Spleen (tissue), 7 donors: ENCODE results near the gene GABBR2.

Experiments
- CTCF ChIP-seq, 11 experiments: fragments of 200-600 bp in 7 of 11; fragments of 450-650 bp in 4 of 11; sonication (generic) in 4 of 11; IDR thresholded peaks in 8 of 11; conservative IDR thresholded peaks in 3 of 11; 1 replicate in 7 of 11; 2 replicates in 4 of 11; pipeline versions ENCODE4 v1.4.0 to v1.8.0; 2016 to 2021; ENCODE audit warnings: antibody characterized with exemption in 11 of 11, inconsistent platforms in 4 of 11, mild to moderate bottlenecking in 1 of 11
- POLR2A ChIP-seq, 3 donors: fragments of 450-650 bp; IDR thresholded peaks; one replicate each; pipeline ENCODE4 v1.5.1; 2017; ENCODE audit warnings: antibody characterized with exemption in 3 of 3, mild to moderate bottlenecking in 1 of 3
- donor health status: DM: no; HTN: no; CAD: no; lungs with moderate emphysema.
- donor health status: DM: no; HTN: no; CAD: no.
- donor health status: DM: no; HTN: no; CAD: no.

GRCh38 chr9:98504298-98505282 lies 204.1 kb downstream of the GABBR2 start:
- no peak for TF ChIP-seq CTCF (IDR thresholded peaks at IDR 0.05 in 8 of 11, conservative IDR thresholded peaks at IDR 0.05 in 3 of 11)
- TF ChIP-seq POLR2A (IDR thresholded peaks at IDR 0.05), result no peak
